Ovary (tissue), 9 donors: ENCODE data around the gene PSMC3. TPM values are rescaled to one million over a fixed set of nuclear protein-coding genes. Genes with fewer than 3 reads are reported as not detected.
A peak's percentile ranks its signal among the peaks of the same experiment; 100 is the strongest.

Experiments
- DNase-seq, 5 donors: peaks; one replicate each; pipeline ENCODE4 v3.0.0-alpha.2; 2019 to 2020
- H3K27ac ChIP-seq, 2 donors: fragments of 200-600 bp; one replicate each; pipeline versions ENCODE4 v1.5.1 to v1.8.0; 2019 to 2022
- H3K27me3 ChIP-seq: fragments of 200-600 bp; one replicate; pipeline ENCODE4 v1.8.0; 2022
- H3K36me3 ChIP-seq: fragments of 200-600 bp; sonication (generic); one replicate; pipeline ENCODE4 v1.5.1; 2019
- H3K4me1 ChIP-seq: one replicate; pipeline ENCODE4 v1.8.1; 2013; ENCODE audit warnings: mild to moderate bottlenecking, moderate library complexity; ENCODE audit not compliant: insufficient read depth
- H3K4me3 ChIP-seq: fragments of 200-600 bp; sonication (generic); one replicate; pipeline ENCODE4 v1.5.1; 2017
- H3K9me3 ChIP-seq, 2 donors: fragments of 200-600 bp in 1 of 2; sonication (generic) in 1 of 2; one replicate each; pipeline versions ENCODE4 v1.5.1 to v1.8.1; 2013 to 2019; ENCODE audit warnings: mild to moderate bottlenecking in 1 of 2, moderate library complexity in 1 of 2
- CTCF ChIP-seq, 3 donors: fragments of 450-650 bp in 2 of 3; fragments of 200-600 bp in 1 of 3; IDR thresholded peaks; one replicate each; pipeline versions ENCODE4 v1.5.1 to v1.8.0; 2016 to 2022; ENCODE audit warnings: antibody characterized with exemption in 3 of 3, mild to moderate bottlenecking in 1 of 3
- EP300 ChIP-seq: sonication (generic); formaldehyde crosslinking; IDR thresholded peaks from one replicate; pipeline ENCODE4 v1.6.1; 2017; ENCODE audit warnings: antibody characterized with exemption
- POLR2A ChIP-seq: fragments of 450-650 bp; IDR thresholded peaks from one replicate; pipeline ENCODE4 v1.6.1; 2017; ENCODE audit warnings: antibody characterized with exemption, mild to moderate bottlenecking, moderate library complexity
- WGBS, 3 donors: extraction: QIAGEN DNeasy Blood & Tissue Kit in 1 of 3; methylation state at CpG; one replicate each; pipeline versions ENCODE4 v1.1.5 to v1.1.7; 2013 to 2017; 5-methylcytosine and 5-hydroxymethylcytosine counted together
- intact Hi-C, 4 donors: fragments of 100-400 bp; cut with DNase I; formaldehyde crosslinking; loops; one replicate each; pipeline versions ENCODE4 v1.11.0 to v1.15.1; 2022 to 2023
- polyA plus RNA-seq, 2 donors: library from polyadenylated mRNA; stranded (reverse); fragments of 200-250 nt in 1 of 2; fragments of 350-450 nt in 1 of 2; fragmentation: Illumina TruSeq in 1 of 2; extraction: RNeasy Lipid Tissue Mini Kit (QIAGEN cat#74804) in 1 of 2; gene quantifications; one replicate each; pipeline ENCODE4 v1.2.3, GENCODE V29; 2013 to 2014
- total RNA-seq, 7 donors: library from RNA; depleted of rRNA in 2 of 7; stranded (reverse); fragments of >200 nt in 2 of 7; fragmentation: NEBNext Ultra II Directional in 3 of 7; extraction: Animal tissue kit (Norgen Biotek cat#: 25700) in 3 of 7; gene quantifications; one replicate each; pipeline versions ENCODE4 v1.1.0 to v1.2.4, GENCODE V29; 2016 to 2023
- donor health status: DM: no; HTN: no; CAD: no; lungs with moderate emphysema.
- donor health status: DM: no; HTN: no; CAD: no.
- donor health status: Bipolar disorder and iron deficiency.
- donor health status: DM: yes; HTN: yes; CAD: no.
- donor health status: DM: no; HTN: no; CAD: no.
- donor health status: DM: yes; HTN: yes; CAD: no.

Gene PSMC3
- total and polyA plus RNA-seq, 9 donors, result 60.7 to 267 (median 87.2) TPM

GRCh38 chr11:47468598-47469214 is 42.5 kb upstream of the PSMC3 start:
- Histone ChIP-seq H3K36me3 (no peaks in the 10 kb centered on the region), H3K27me3 (no peaks in the 10 kb centered on the region), H3K9me3 (no peaks in the 10 kb centered on the region), H3K4me1 (peaks cover 12% of the 10 kb centered on the region), H3K4me3 (no peak overlapping the region), H3K27ac (peak overlapping the region in 1 of 2 donors; percentile 36)
- intact Hi-C loops, result loop anchor here in 1 of 4 donors (10.0 kb wide), 1 partner anchor 46 kb away; no protein-coding TSS in a partner anchor
- TF ChIP-seq EP300 (no peak), POLR2A (no peak), CTCF (IDR thresholded peaks at IDR 0.05) (no peak)
- 59 to 61% (median 59%) methylated on average over 8 of the region's 8 CpGs for WGBS, 3 donors
- DNase-seq, result no peak

- Histone ChIP-seq H3K9me3 (no peaks in the 10 kb centered on the region), H3K4me3 (no peak overlapping the region), H3K27me3 (no peaks in the 10 kb centered on the region), H3K4me1 (peaks cover 12% of the 10 kb centered on the region), H3K36me3 (no peaks in the 10 kb centered on the region), H3K27ac (peak overlapping the region; percentile 30 to 48)
- DNase-seq, result peak in 1 of 5 donors; percentile 42
- WGBS, 3 donors, result 78 to 80% (median 80%) methylated on average over 7 of the region's 7 CpGs
- intact Hi-C loops, result loop anchor here in 1 of 4 donors (10.0 kb wide), 1 partner anchor 47 kb away; no protein-coding TSS in a partner anchor
- TF ChIP-seq CTCF (IDR thresholded peaks at IDR 0.05), result no peak
- no peak for TF ChIP-seq EP300
- TF ChIP-seq POLR2A, result no peak
These were observed 41.1 kb upstream of the PSMC3 start for GRCh38 chr11:47467357-47467756.

DNA sequence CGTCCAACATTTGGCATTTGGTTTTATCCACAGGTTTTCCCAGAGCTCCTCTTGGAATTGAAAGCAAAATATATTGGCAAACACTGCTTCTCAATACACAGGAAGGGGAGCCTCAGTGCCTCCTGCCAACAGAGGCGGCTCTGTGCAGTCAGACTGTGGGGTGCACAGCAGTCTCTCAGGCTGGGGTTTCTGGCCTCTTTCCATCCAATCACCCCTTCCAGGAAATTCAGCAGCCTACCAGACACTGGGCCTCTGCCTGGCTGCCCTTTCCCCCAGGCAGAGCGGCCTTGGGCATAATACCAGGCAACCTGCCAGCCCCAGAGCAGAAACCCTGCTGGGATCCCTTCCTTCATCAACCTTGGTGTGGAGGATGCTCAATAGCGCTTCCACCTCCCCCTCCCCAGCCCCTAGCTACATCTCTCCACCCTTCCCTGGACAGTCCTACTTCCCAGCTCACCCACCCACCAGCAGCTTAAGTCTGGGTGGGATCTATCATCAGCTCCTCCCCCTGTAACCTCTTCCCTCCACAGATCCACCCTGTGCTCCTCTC is 40.5 kb upstream of the PSMC3 start:
- WGBS, 3 donors, result 6 to 8% (median 6%) methylated on average over 4 of the region's 4 CpGs
- intact Hi-C loops, result loop anchor here in 1 of 4 donors (10.0 kb wide), 1 partner anchor 48 kb away; no protein-coding TSS in a partner anchor
- Histone ChIP-seq H3K27me3 (no peaks in the 10 kb centered on the region), H3K9me3 (no peaks in the 10 kb centered on the region), H3K36me3 (no peaks in the 10 kb centered on the region), H3K4me1 (peaks cover 12% of the 10 kb centered on the region), H3K4me3 (no peak overlapping the region), H3K27ac (peak overlapping the region; percentile 30 to 48)
- DNase-seq, result peak; percentile 56 to 86 (median 76)
- TF ChIP-seq POLR2A (no peak), EP300 (no peak), CTCF (IDR thresholded peaks at IDR 0.05) (no peak)

DNA sequence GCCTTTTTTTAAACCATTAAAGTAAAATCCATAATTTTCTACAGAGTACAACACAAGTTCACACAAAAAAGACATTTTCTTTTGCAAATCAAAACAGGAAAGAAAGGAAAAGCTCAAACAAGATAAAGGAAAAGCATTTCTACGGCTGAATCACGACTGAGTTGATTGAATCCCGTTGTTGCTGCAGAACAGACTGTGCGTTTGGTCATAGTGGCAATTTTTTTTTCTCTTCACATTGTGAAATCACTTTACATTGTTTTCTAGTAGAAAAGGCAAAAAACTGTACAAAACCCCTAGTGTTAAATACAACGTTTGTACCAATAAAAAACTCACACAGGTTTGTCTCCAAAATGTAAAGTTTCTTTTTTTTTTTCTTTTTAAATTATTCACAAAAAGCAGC is 40.0 kb upstream of the PSMC3 start:
- Histone ChIP-seq H3K4me3 (no peak overlapping the region), H3K27ac (peak overlapping the region in 1 of 2 donors; percentile 45), H3K36me3 (no peaks in the 10 kb centered on the region), H3K27me3 (no peaks in the 10 kb centered on the region), H3K4me1 (peaks cover 12% of the 10 kb centered on the region), H3K9me3 (no peaks in the 10 kb centered on the region)
- WGBS, 3 donors, result 1 to 7% (median 5%) methylated on average over 5 of the region's 5 CpGs
- no peak for DNase-seq
- TF ChIP-seq CTCF (IDR thresholded peaks at IDR 0.05) (no peak), POLR2A (no peak), EP300 (no peak)
- intact Hi-C loops, result loop anchor here in 1 of 4 donors (10.0 kb wide), 1 partner anchor 49 kb away; no protein-coding TSS in a partner anchor
